HEK293 (cell line): ENCODE results near the gene LAMA2.

Experiments used
- CTCF ChIA-PET: fragments of 350-600 bp; formaldehyde crosslinking; extraction: SDS; loops from one replicate; lab custom pipeline; 2021; ENCODE audit warnings: antibody characterized with exemption; lab: Yijun Ruan, JAX
- POLR2A ChIA-PET: fragments of 300-600 bp; formaldehyde crosslinking; extraction: SDS; loops from one replicate; lab custom pipeline; 2020; ENCODE audit warnings: antibody characterized with exemption, inconsistent platforms; lab: Yijun Ruan, JAX
- H3K27ac ChIP-seq: fragments of 200-500 bp; sonication (Bioruptor generic); 2 replicates; pipeline ENCODE4 v1.5.1; 2014; ENCODE audit warnings: low read depth, low read length, control low read depth, inconsistent platforms; ENCODE audit errors: extremely low read depth
- H3K36me3 ChIP-seq, 2 experiments: fragments of 200-500 bp in 1 of 2; sonication (Bioruptor generic) in 1 of 2; 1 replicate in 1 of 2; 2 replicates in 1 of 2; pipeline ENCODE4 v1.5.1; 2014 to 2017; ENCODE audit warnings: inconsistent platforms in 2 of 2, low read length in 2 of 2; ENCODE audit not compliant: control insufficient read depth in 2 of 2, insufficient read depth in 1 of 2
- H3K4me1 ChIP-seq: fragments of 200-500 bp; sonication (Bioruptor generic); 2 replicates; pipeline ENCODE4 v1.5.1; 2014; ENCODE audit warnings: mild to moderate bottlenecking, low read length, inconsistent platforms; ENCODE audit not compliant: control insufficient read depth, insufficient read depth
- H3K4me3 ChIP-seq: 2 replicates; pipeline ENCODE4 v1.5.1; 2011; ENCODE audit warnings: low read depth, mild to moderate bottlenecking, control low read depth, low read length, moderate library complexity
- H3K9me3 ChIP-seq: fragments of 200-500 bp; sonication (Bioruptor generic); 2 replicates; pipeline ENCODE4 v1.5.1; 2014; ENCODE audit warnings: low read depth, low read length, inconsistent platforms; ENCODE audit not compliant: control insufficient read depth, insufficient read depth
- GLI2 ChIP-seq: fragments of 450-650 bp; formaldehyde crosslinking; IDR thresholded peaks from 2 replicates; pipeline ENCODE4; 2017; ENCODE audit warnings: missing biosample characterization, missing genetic modification characterization, low read depth, borderline replicate concordance
- GLIS2 ChIP-seq: fragments of 450-650 bp; formaldehyde crosslinking; IDR thresholded peaks from 2 replicates; pipeline ENCODE4 v1.5.1; 2016; ENCODE audit warnings: missing biosample characterization, missing genetic modification characterization
- HOXA7 ChIP-seq: sonication (generic); formaldehyde crosslinking; IDR thresholded peaks from 2 replicates; pipeline ENCODE4 v1.8.1; 2022; ENCODE audit warnings: missing genetic modification reagents, borderline replicate concordance
- HOXD13 ChIP-seq: sonication (generic); formaldehyde crosslinking; IDR thresholded peaks from 2 replicates; pipeline ENCODE4 v1.8.0; 2022; ENCODE audit warnings: missing genetic modification reagents, borderline replicate concordance
- KLF16 ChIP-seq: fragments of 450-650 bp; formaldehyde crosslinking; IDR thresholded peaks from 2 replicates; pipeline ENCODE4 v1.5.1; 2017; ENCODE audit warnings: missing biosample characterization, missing genetic modification characterization
- KLF8 ChIP-seq: fragments of 450-650 bp; formaldehyde crosslinking; IDR thresholded peaks from 2 replicates; pipeline ENCODE4 v1.5.1; 2016; ENCODE audit warnings: missing biosample characterization, missing genetic modification characterization
- MEIS1 ChIP-seq: sonication (generic); formaldehyde crosslinking; IDR thresholded peaks from 2 replicates; pipeline ENCODE4 v1.8.1; 2022; ENCODE audit warnings: missing genetic modification reagents, mild to moderate bottlenecking, borderline replicate concordance
- PRDM1 ChIP-seq: fragments of 450-650 bp; formaldehyde crosslinking; IDR thresholded peaks from 2 replicates; pipeline ENCODE4; 2016; ENCODE audit warnings: missing biosample characterization, missing genetic modification characterization
- SP2 ChIP-seq: fragments of 450-650 bp; formaldehyde crosslinking; IDR thresholded peaks from 2 replicates; pipeline ENCODE4 v1.5.1; 2016; ENCODE audit warnings: missing biosample characterization, missing genetic modification characterization
- ZNF10 ChIP-seq: fragments of 450-650 bp; formaldehyde crosslinking; IDR thresholded peaks from 2 replicates; pipeline ENCODE4 v1.5.1; 2017; ENCODE audit warnings: missing biosample characterization, missing genetic modification characterization
- ZNF112 ChIP-seq: fragments of 450-650 bp; formaldehyde crosslinking; IDR thresholded peaks from 2 replicates; pipeline ENCODE4 v1.5.0; 2017; ENCODE audit warnings: missing biosample characterization, missing genetic modification characterization
- ZNF221 ChIP-seq: fragments of 450-650 bp; formaldehyde crosslinking; IDR thresholded peaks from 2 replicates; pipeline ENCODE4 v1.5.1; 2017; ENCODE audit warnings: missing biosample characterization, missing genetic modification characterization, borderline replicate concordance
- ZNF292 ChIP-seq: fragments of 450-650 bp; formaldehyde crosslinking; IDR thresholded peaks from 2 replicates; pipeline ENCODE4 v1.5.1; 2016; ENCODE audit warnings: low read depth, missing biosample characterization, missing genetic modification characterization, borderline replicate concordance
- ZNF311 ChIP-seq: fragments of 450-650 bp; formaldehyde crosslinking; IDR thresholded peaks from 2 replicates; pipeline ENCODE4 v1.5.1; 2017; ENCODE audit warnings: missing biosample characterization, missing genetic modification characterization, borderline replicate concordance
- ZNF366 ChIP-seq: fragments of 450-650 bp; formaldehyde crosslinking; conservative IDR thresholded peaks from 2 replicates; pipeline ENCODE4 v1.5.1; 2016; ENCODE audit warnings: missing biosample characterization, missing genetic modification characterization
- ZNF433 ChIP-seq: fragments of 450-650 bp; formaldehyde crosslinking; IDR thresholded peaks from 2 replicates; pipeline ENCODE4 v1.5.1; 2016; ENCODE audit warnings: missing biosample characterization, missing genetic modification characterization, low read depth
- ZNF548 ChIP-seq: fragments of 450-650 bp; formaldehyde crosslinking; IDR thresholded peaks from 2 replicates; pipeline ENCODE4 v1.5.1; 2016; ENCODE audit warnings: missing biosample characterization, missing genetic modification characterization
- ZNF549 ChIP-seq: fragments of 450-650 bp; IDR thresholded peaks from 2 replicates; pipeline ENCODE4 v1.5.1; 2018; ENCODE audit warnings: missing biosample characterization, missing genetic modification characterization, mild to moderate bottlenecking, inconsistent platforms, moderate library complexity
- ZNF596 ChIP-seq: fragments of 450-650 bp; IDR thresholded peaks from 2 replicates; pipeline ENCODE4 v1.5.0; 2018; ENCODE audit warnings: missing biosample characterization, mild to moderate bottlenecking, missing genetic modification characterization, moderate library complexity
- ZNF670 ChIP-seq: fragments of 450-650 bp; formaldehyde crosslinking; IDR thresholded peaks from 2 replicates; pipeline ENCODE4 v1.5.1; 2016; ENCODE audit warnings: missing biosample characterization, missing genetic modification characterization, low read depth
- ZNF692 ChIP-seq: fragments of 450-650 bp; formaldehyde crosslinking; IDR thresholded peaks from 2 replicates; pipeline ENCODE4 v1.5.1; 2016; ENCODE audit warnings: missing biosample characterization, missing genetic modification characterization
- ZNF747 ChIP-seq: fragments of 450-650 bp; formaldehyde crosslinking; IDR thresholded peaks from 2 replicates; pipeline ENCODE4 v1.5.1; 2016; ENCODE audit warnings: missing biosample characterization, missing genetic modification characterization
- ZNF830 ChIP-seq: fragments of 450-650 bp; IDR thresholded peaks from 2 replicates; pipeline ENCODE4 v1.5.0; 2018; ENCODE audit warnings: missing biosample characterization, missing genetic modification characterization, low read depth, mild to moderate bottlenecking, moderate library complexity
- ZSCAN18 ChIP-seq: fragments of 450-650 bp; formaldehyde crosslinking; IDR thresholded peaks from 2 replicates; pipeline ENCODE4 v1.5.1; 2016; ENCODE audit warnings: missing biosample characterization, missing genetic modification characterization
- ZSCAN30 ChIP-seq: fragments of 450-650 bp; IDR thresholded peaks from 2 replicates; pipeline ENCODE4 v1.5.1; 2018; ENCODE audit warnings: missing biosample characterization, mild to moderate bottlenecking, missing genetic modification characterization, moderate library complexity

LAMA2 gene

DNA sequence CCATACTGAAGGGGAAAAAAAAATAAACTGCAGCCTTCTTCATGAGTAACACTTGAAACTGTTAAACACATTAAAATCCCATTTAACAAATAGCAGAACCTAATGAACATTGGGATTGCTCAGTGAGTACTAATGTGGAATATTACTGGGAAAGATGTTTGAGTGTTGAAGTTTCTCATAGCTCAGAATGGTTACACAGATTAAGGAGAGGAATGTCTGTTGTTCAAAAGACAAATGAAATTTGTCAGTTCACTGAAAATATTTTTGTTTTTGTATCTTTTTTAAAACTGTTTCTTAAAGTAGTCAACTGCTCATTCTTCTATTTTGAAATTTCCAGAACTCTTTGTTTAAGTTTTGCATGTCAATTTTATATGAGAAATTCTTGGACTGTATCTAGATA is 374.3 kb downstream of the LAMA2 start:
- CTCF ChIA-PET = interaction anchor here (0.6 to 1.2 kb wide), 4 partner anchors 62 to 617 kb away, joined by 3 to 7 read pairs (median 3); no protein-coding TSS in a partner anchor
- POLR2A ChIA-PET = no interaction called here
- H3K4me3 ChIP-seq = no peak overlapping the region
- H3K27ac ChIP-seq = no peak overlapping the region
- TF ChIP-seq ZNF692 (tag by site-specific recombination) (no peak), HOXD13 (CRISPR knock-in tag) (no peak), ZNF548 (tag by site-specific recombination) (no peak), SP2 (no peak), ZNF670 (tag by site-specific recombination) (no peak), ZNF549 (tag by site-specific recombination) (no peak), ZNF596 (tag by site-specific recombination) (no peak), GLIS2 (tag by site-specific recombination) (no peak)
- H3K4me1 ChIP-seq = no peaks in the 10 kb centered on the region
- no peaks in the 10 kb centered on the region for H3K9me3 ChIP-seq
- no peaks in the 10 kb centered on the region for H3K36me3 ChIP-seq

DNA sequence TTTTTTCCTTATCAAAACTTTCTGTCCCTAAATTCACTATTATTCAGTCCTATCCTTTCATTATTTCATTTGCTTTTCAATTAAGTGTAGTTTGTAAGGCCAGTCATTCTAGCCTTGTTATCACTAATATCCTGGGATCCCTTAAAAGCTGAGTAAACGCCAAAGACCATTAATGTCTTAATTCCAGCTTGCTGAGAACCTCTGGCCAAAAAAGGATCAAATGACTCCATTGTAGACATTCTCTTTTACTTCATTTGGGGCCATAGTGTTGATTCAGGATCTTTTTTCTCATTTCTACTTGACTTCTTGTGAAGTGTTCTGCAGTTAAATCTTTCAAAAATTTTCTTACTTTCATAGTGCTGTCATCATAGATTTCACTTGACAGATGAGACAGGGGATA is 379.7 kb downstream of the LAMA2 start:
- no peaks in the 10 kb centered on the region for H3K36me3 ChIP-seq
- H3K4me3 ChIP-seq = no peak overlapping the region
- ChIA-PET POLR2A (no interaction called here), CTCF (interaction anchor here (4.6 kb wide), 1 partner anchor 12 kb away, joined by 29 read pairs; no protein-coding TSS in a partner anchor)
- no peaks in the 10 kb centered on the region for H3K9me3 ChIP-seq
- no peak overlapping the region for H3K27ac ChIP-seq
- TF ChIP-seq ZNF830 (tag by site-specific recombination) (no peak), ZNF366 (tag by site-specific recombination) (no peak), ZSCAN18 (tag by site-specific recombination) (no peak), PRDM1 (tag by site-specific recombination) (peak; percentile 38; the same call in 1 of the 2 replicates), ZNF10 (tag by site-specific recombination) (no peak), ZNF292 (tag by site-specific recombination) (no peak), ZNF549 (tag by site-specific recombination) (no peak), ZNF433 (no peak)
- no peaks in the 10 kb centered on the region; the same call in 1 of the 2 replicates for H3K4me1 ChIP-seq

GRCh38 chr6:129263176-129263575 is 380.2 kb downstream of the LAMA2 start:
- Histone ChIP-seq H3K4me1 (no peaks in the 10 kb centered on the region; the same call in 1 of the 2 replicates), H3K27ac (no peak overlapping the region), H3K36me3 (no peaks in the 10 kb centered on the region), H3K4me3 (no peak overlapping the region), H3K9me3 (no peaks in the 10 kb centered on the region)
- CTCF ChIA-PET = interaction anchor here (0.5 to 4.6 kb wide), 2 partner anchors 12 to 379 kb away, joined by 4 to 29 read pairs; no protein-coding TSS in a partner anchor
- POLR2A ChIA-PET = no interaction called here
- TF ChIP-seq ZNF311 (no peak), MEIS1 (no peak), ZNF747 (tag by site-specific recombination) (no peak), GLI2 (tag by site-specific recombination) (no peak), HOXD13 (CRISPR knock-in tag) (no peak), HOXA7 (CRISPR knock-in tag) (no peak), ZNF112 (tag by site-specific recombination) (no peak), KLF8 (tag by site-specific recombination) (no peak), ZSCAN30 (no peak), ZNF10 (tag by site-specific recombination) (no peak), KLF16 (tag by site-specific recombination) (no peak), ZNF221 (tag by site-specific recombination) (no peak)
